ENCODE results near the gene TRPM5.

The TRPM5 gene

GRCh38 chr11:2471048-2471803 is 26.9 kb upstream of the TRPM5 start:
- DNase-seq (ENCODE audit: low read depth in 2 of 2): no peak

DNA sequence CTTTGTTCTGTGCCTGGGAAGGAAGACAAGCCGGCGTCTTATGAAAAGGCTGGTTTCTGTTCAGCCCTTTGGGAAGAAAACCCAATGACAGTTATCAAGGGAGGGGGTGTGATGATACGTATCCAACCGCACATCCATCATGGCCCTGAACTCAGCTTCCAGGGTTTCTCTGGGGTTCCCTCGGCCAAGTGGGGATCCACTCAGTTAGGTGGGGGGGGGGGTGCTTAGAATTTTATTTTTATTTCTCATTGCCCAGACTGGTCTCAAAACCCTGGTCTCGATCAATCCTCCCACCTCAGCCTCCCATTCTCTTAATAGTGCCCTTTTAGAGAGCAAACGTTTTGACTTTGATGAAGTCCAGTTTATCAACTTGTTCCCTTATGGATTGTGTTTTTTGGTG is 26.2 kb upstream of the TRPM5 start:
- no peak for DNase-seq (ENCODE audit: low read depth in 2 of 2)

GRCh38 chr11:2468363-2469235 is 24.3 kb upstream of the TRPM5 start:
- DNase-seq (ENCODE audit: low read depth in 2 of 2): no peak

DNA sequence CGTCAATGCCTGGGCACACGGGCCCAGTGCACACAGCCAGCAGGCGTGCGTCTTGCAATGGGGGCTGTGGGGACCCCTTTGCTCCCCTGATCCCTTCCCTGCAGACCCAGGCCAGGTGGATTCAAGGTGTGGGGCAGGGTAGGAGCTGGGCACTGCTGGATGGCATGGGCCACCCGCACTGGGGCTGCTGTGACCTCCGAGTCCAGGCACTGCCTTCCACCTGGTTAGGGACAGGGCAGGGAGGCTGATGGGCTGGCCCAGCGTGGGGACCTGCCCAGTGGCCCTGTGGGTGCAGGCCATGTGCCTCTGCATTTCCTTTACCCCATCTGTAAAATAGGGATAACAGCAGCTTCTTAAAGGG is 23.4 kb upstream of the TRPM5 start:
- DNase-seq (ENCODE audit: low read depth in 2 of 2): no peak

DNA sequence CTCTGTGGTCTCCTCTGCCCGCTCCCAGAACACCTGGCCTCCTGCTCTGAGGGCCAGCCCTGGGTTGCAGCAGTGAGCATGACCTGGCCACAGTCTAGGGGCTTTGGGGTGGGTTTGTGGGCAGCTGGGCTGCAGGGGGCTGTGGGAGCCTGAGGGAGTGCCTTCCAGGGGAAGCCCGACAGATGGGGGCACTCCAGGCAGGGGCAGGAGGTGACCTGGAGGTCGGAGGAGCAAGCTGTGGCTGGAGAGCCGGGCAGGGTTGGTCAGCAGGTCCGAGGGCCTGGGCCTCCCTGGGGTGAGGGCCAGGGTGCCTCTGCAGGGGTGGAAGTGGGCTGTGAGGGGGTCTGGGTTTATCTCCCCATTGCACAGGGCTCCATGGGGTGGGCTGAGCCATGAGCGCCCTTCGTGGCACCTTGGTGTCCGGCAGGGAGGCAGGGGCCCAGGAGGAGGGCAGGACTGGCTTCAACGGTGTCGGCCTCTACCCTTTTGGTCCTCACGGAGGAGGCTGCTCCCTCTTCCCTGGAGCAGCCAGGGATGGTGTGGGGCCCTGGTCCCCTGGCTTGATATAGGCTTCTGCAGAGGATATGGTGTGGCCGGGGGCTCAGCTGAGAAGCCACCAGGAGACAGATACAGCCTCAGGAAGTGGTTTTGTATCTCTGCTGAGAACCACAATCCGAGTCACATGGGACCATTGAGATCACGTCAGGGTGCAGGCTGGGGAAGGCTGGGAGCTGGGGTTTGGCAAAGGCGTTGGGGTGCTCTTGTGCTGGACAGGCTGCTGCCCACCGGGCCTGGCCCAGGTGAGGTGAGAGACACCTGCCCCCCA is 22.8 kb upstream of the TRPM5 start:
- no peak for DNase-seq (ENCODE audit: low read depth in 2 of 2)

- no peak for DNase-seq (ENCODE audit: low read depth in 2 of 2)
Observed at GRCh38 chr11:2466069-2466801, 21.9 kb upstream of the TRPM5 start.

DNA sequence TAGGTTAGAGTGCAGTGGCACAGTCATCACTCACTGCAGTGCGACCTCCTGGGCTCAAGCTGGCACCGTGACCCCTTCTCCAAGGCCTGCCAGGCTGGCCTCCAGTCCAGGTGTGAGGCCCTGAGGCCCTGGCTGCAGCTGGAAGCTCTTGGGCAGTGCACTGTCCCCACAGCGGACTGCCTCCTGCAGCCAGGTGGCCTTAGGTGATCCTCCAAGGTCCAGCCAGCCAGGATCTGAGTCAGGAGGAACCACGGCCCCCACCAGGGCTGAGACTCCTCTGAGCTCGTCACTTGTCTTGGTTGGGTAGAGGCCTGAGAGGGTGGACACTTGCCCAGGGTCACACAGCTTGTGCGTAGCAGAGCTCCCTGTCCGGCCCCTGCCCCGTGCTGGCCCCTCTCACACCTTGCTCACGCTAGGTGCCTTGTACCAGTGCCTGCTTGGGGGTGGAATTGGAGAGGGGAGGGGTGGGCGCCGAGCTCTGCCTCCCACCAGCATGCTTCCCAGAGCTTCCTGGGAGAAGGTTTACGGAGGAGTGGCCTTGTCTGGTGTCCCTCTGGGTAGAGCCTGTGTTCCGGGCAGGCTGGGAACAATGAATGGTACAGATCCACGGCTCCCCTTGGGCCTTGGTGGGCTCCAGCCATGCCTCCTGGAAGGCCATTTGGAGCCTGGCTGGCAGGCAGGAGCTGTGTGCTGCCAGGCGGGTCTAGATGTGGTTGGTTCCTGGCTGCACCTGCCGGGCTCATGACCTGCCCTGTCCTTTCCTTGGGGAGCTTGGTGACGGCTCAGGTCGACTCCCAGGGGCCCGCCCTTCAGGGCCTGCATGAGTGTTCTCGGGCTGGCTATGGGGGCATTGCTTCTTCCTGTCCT is 21.1 kb upstream of the TRPM5 start:
- no peak for DNase-seq (ENCODE audit: low read depth in 2 of 2)

DNA sequence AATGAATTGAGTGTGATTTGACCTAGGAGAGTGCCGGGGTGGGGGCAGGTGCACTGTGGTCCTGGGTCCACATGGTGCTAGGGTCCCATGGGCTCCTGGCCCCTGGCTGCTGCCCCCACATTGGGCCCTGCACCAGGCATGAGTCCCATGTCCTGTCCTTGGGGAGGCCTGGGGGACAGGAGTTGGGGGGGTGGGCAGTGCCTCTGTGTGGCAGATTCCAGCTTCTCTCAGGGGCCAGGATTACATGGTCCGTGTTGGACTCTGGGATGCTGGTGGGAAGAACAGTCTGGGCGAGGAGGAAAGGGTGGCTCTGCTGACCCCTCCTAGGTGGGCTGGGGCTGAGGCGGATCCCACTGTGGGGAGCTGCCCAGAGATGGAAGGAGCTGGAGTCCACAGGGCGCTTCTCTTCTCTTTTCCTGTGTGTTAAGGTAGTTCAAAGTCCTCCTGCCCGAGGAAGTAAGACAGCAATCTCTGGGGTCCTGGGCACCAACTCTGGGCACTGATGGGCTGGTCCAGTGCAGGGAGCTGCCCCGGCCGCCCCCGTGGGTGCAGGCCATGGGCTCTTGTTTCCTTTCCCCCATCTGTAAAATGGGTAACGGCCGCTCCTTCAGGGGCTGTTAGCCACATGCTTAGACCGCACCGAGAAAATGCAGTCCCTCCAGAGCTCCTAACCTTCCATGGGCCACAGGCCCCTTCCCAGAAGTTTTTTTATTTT is 20.3 kb upstream of the TRPM5 start:
- DNase-seq (ENCODE audit: low read depth in 2 of 2): no peak

- no peak for DNase-seq (ENCODE audit: low read depth in 2 of 2)
Observed at GRCh38 chr11:2463766-2464277, 19.5 kb upstream of the TRPM5 start.

DNA sequence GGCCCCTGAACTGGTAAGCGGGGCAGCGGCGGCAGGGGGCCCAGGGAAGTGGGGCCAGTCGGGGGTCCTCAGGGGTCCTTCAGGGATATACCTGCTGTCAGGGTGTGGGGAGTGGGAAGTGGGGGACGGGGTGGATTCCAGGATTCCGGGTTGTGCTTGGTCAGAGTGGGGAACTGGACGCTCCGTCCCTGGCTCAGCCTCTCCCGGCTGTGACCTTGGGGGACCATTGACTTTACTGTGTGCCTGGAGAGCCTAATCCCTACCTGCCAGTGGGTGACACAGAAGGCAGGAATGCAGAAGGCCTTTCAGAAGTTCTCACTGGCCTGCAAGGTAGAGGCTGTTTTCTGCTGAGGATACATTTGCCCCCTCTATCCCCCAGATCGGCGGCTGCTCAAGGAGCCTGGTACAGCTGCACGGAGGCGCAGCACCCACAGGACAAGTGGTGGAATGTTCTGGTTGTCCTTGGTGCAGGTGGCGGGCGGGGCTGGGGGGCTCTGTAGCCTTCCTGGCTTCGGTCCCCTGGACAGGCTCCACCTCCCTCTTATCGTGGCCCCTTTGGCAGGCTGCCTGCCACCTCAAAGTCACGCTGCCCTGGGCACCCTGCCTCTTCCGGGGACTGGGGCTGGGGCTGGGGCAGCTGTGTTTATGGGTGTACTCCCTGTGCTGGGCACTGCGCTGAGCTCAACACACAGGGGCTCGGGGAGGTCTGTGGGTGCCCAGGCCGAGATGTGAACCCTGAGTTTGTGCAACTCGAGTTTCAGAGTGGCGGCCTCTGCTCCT is 18.9 kb upstream of the TRPM5 start:
- no peak for DNase-seq (ENCODE audit: low read depth in 2 of 2)

DNA sequence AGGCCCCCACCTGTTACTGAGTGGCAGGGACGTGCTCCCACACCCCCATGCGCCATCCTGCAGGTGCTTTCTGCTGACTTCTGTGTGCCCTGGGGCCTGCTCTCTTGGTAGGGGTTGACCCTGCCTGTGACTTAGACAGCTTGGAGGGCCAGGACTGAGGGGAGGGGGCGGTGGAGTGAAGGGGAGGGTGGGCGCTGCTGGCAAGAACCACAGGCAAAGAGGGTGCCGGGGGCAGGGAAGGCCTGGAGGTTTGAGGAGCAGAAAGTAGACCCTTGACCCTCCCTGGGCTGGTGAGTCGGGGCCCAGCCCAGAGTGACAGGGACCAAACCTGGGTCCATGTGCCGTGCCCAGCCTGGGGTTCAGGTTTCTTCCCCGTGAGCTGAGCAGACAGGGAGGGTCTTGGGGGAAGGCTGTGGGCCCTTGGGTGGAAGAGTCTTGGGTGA is 18.2 kb upstream of the TRPM5 start:
- no peak for DNase-seq (ENCODE audit: low read depth in 2 of 2)

DNA sequence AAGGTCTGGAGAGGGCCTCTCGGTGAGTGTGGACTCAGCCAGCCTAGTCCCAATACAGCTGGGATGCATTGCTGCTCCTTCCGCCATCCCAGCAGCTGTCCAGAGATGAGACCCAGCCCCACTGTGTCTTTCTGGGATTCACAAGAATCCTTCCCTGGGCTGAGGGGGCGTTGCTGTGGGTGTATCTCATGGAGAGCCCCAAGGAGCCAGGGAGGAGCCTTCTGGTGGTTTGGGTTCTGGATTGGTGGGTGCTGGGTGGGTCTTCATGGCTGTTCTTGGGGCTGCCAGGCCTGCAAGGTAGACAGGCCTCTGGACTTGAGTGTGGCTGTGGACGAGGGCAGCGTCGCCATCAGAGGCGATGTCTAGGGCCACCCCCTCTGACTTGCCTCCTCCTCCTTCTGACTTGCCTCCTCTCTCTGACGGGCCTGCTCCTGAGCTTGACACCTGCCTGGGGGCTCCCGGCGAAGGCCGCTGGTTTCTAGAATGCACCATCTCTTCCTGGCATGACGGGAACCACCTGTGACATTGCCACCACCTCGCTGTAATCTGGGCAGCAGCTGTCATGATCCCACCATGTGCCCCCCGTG is 17.7 kb upstream of the TRPM5 start:
- no peak for DNase-seq (ENCODE audit: low read depth in 2 of 2)

GRCh38 chr11:2461253-2461955 is 17.1 kb upstream of the TRPM5 start:
- no peak for DNase-seq (ENCODE audit: low read depth in 2 of 2)

DNA sequence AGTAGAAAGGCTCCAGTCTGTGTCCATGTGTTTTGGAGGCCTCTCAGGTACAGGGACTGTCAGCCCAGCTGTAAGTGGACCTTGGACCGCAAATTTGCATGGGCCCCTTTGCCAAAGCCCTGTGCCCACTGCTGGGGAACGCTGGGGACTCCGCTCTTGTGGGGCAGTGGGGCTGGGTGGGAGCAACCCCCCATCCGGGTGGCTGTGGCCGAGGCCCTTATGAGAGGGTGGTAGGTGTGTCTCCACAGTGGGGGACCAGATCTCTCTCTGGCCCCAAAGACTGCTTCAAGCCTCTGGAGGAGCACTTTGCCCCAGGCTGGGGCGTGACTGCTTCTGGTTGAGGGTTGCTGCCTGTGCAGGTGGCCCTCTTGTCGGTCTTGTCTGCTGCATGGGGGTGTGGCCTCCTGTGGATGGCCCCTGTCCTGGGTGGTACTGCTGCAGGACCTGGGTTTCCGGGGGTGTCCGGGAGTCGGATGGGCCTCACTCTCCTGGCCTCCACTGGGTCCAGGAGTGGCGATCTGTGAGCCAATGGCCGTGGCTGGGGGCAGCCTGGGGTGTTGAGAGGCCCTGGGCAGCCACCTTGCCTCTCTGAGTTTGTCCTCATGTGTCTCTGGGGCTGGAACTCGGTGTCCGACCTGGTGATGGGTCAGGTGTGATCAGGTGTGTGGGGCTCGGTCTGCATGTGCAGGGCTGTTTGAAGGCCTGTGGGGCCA is 16.4 kb upstream of the TRPM5 start:
- no peak for DNase-seq (ENCODE audit: low read depth in 2 of 2)

DNA sequence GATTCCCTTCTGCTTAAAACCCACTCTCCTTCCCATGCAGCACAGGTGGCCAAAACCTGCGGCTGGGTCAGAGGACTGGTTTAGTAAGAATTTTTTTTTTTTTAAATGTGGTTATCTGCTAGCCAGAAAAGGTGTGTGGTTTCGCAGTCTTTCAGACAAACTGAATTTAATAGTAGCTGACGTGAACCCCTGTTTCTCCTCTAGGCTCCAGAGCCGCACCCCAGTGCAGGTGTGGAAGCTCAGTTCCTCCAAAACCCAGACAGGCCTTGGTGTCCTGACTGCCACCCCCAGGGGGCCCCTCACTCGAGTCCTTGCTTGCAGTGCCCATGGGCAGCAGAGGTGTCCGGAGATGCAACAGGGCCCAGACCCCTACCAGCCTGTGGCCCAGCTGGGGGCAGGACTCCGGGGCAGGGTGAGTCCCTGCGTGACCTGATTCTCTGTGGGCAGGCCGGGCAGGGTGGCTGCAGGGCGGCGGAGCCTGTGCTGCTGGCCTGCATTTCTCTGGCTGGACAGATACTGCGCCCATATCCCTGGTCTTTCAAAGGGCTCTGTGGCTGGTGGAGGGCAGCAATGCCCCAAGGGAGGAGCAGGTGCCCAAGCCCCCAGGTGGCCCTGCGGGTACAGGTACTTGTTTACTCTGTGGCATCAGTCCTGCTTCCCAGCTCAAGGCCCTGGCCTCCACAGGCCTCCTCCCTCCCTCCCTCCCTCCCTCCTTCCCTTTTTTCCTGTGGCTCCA is 15.7 kb upstream of the TRPM5 start:
- DNase-seq (ENCODE audit: low read depth in 2 of 2): no peak

DNA sequence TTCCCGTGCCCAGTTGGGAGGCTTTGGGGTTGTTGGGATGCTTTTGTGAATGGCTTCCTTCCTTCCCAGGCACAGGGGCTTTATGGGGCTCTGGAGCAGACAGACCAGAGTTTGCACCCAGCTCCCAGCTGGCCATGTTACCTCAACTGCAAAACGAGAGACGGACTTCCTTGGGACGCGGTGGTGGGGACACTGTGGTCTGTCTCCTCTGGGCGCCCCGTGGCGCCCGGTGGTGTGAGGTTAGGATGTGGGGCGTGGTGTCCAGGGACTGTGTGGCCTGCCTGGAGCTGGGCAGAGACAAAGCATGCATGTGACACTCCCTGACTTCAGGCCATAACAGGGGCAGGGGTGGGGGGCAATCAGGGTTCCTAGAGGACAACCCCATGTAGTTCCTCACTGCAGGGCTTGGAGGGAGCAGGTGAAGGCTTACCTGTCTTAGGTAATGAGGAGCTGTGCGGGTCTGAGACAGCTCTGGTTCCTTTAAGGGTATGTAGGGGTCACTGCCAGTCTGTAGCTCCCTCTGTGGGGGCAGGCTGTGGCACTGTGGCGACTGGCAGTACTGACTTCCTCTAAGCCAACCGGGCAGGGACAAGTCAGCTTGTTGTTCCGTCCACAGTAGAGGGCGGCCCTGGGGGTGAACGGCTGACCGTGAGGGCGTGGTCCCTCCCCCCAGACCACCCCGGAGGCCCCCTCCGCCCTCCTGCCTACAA is 14.9 kb upstream of the TRPM5 start:
- no peak for DNase-seq (ENCODE audit: low read depth in 2 of 2)

Measured in fibroblast of skin of left biceps (primary cell).